HG02623 (cell line): ENCODE data around the gene PAK4.
"Not testable (repeated sequence)": the region's sequence is repeated elsewhere in the genome, so short reads cannot be mapped to it uniquely, and the experiment has no call there.

Experiments
- ATAC-seq: cut with Tn5 transposase; IDR thresholded peaks from one replicate; pipeline ENCODE4 v1.9.1; 2021; ENCODE audit warnings: moderate library complexity; ENCODE audit not compliant: unreplicated experiment

PAK4 gene

GRCh38 chr19:39128516-39129079, 3.0 kb downstream of the PAK4 start:
- no peak for ATAC-seq

- no peak for ATAC-seq
Observed at GRCh38 chr19:39129116-39129515, 3.5 kb downstream of the PAK4 start.

DNA sequence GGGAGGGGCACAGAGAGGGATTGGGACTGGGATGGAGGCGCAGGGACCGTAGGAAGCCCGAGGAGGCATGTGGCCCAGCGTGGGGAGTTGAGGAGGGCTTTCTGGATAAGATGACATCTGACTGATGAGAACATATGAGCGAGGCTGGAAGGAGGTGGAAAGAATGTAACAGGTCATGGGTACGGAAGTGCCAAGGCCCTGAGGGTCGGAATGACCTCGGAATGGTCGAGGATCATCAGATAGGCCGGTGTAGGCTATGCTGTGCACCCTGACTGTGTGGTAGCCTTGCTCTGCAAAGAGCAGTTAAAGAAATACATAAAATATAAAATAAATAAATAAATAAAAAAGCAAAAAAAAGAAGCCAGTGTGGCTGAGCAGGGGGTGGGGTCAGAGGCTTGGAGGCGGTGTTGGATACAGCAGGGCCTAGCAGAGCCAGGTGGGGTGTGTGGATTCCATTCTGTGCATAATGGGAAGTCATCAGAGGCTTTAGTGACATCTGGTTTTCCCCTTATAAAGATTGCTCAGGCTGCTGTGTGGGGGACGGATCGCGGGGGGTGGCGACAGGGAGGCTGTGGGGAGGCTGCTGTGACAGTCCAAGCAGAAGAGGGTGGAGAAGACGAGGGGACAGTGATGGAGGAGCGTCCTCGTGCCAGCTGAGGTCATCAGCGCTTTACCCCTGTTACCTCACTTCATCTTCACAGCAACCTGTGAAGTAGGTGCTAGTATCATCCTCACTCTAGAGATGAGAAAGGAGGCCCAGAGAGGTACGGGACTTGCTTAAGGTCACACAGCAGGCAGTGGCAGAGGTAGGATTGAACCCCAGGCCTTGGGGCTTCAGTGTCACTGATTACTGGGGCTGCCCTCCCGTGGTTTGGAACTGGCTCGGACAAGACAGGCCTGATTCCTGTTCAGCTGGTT, 5.0 kb downstream of the PAK4 start:
- no peak for ATAC-seq

GRCh38 chr19:39131255-39131755, 5.7 kb downstream of the PAK4 start:
- ATAC-seq: no peak

- no peak for ATAC-seq
Observed at GRCh38 chr19:39132344-39132969, 6.9 kb downstream of the PAK4 start.

GRCh38 chr19:39133431-39134270, 8.1 kb downstream of the PAK4 start:
- ATAC-seq: no peak

DNA sequence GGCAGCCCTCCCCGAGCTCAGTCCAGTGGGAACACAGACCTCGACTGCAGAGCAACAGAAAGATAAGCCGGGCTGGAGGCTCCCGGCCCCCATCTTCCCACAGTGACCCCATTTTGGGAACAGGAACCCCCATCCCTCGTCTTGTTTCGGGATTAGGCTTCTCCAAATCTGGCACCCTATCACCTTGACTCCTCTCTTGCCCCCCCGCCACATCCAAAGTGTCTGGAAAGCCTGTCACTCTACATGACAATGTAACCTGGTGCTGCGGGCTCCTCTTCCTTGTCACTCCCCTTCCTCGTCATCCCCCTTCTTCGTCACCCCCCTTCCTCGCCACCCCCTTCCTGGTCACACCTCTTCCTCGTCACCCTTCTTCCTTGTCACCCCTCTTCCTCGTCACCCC, 10.1 kb downstream of the PAK4 start:
- ATAC-seq: no peak

- ATAC-seq: no peak
Observed at GRCh38 chr19:39136225-39136940, 10.8 kb downstream of the PAK4 start.

- no peak for ATAC-seq
Observed at GRCh38 chr19:39137131-39137530, 11.5 kb downstream of the PAK4 start.

DNA sequence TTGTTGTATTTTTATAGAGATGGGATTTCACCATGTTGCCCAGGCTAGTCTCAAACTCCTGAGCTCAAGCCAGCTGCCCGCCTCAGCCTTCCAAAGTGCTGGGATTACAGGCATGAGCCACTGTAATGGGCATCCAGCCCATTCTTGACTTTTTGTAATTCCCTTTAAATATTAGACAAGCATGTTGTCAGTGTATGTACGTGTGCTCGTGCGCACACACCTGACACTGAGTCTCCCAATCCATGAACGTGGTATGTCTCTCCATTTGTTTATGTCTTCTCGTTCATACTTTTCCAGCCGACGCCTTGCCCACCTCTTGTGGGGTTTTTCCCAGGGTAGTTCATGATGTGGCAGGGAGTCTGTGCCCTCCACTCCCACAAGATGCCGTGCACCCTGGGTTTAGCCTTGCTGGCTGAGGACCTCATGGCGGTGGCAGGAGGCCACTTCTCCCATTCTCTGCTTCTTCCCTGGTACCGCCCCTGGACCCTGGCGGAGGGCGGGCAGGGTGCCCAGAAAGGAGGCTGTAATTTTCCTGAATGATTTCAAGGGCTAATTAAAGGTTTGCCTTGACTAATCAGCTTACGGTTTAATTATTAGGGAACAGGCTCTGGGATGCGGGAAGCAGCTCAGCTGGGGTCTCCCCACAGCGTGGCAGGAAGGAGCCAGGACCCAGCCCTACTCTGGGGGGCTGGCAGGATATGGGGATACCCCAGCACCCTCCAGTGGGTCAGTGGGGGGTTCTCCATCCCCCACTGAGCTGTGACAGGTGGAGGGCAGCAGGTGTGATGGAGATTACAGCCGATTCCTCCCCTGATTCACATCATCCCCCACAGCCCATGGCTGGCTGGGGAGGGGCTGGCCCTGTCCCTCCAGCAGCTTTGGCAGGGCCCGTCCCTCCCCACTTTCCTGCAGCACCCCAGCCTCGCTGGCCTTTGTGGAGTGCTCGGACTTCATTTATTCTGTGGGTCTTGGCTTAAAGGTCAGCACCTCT, 12.9 kb downstream of the PAK4 start:
- ATAC-seq: no peak

- no peak for ATAC-seq
Observed at GRCh38 chr19:39139305-39139874, 13.8 kb downstream of the PAK4 start.

DNA sequence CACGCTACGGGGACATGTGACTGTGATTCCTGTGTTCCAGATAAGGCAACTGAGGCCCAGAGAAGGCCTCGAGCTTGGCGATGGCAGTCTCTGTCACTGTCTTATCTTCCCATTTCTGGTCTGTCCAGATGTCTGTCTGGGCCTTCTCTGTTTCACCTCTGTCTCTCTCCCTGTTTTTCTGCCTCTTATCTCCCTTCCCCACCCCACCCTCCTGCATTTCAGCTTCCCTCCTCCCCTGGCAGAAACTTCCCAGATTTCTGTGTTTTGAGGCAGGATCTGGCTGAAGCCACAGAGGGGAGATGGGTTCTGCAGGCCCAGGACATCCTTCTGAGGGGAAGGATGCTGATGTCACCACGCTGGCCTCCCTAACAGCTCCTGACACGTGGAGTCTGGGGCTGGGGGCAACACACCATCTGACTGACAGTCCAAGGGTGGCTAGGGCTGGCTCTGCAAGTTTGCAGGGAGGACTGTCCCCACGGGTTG, 14.4 kb downstream of the PAK4 start:
- ATAC-seq: no peak

DNA sequence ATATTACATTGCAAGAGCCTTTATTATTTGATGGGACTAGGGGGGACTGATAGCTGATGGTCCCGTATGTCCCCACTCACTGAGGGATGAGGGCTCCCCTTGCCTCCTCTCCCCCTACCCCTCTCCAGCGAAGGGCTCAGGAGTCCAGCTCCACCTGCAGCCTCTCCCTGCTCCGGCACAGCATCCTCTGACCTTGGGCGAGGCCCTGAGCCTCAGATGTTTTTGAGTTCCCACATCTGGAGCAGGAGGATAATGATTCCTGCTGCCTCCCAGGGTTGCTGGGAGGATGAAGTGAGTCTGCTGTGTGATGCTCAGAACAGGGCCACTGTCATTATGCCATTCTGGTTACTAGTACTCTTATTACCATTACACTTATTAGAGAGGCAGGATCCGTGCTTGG, 15.0 kb downstream of the PAK4 start:
- no peak for ATAC-seq

GRCh38 chr19:39141929-39142328, 16.3 kb downstream of the PAK4 start:
- ATAC-seq: no peak

DNA sequence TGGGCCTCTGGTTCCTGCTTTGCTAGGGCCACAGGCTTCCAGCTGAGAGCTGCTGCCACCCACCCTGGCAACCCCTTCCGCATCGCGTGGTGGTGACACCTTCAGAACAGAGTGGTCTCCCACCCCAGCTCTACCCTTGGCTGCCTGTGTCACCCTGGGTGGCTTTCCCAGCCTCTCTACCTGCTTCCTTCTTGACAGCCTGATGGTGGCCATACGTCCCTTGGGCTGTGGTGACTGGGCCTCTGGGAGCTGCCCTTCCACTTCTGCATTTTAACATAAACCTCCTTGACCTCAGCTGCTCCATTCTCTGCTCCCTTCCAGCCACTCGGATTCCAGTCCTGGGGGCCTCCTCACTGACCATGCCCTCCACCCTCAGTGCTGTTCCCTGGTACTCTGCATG, 17.0 kb downstream of the PAK4 start:
- no peak for ATAC-seq

DNA sequence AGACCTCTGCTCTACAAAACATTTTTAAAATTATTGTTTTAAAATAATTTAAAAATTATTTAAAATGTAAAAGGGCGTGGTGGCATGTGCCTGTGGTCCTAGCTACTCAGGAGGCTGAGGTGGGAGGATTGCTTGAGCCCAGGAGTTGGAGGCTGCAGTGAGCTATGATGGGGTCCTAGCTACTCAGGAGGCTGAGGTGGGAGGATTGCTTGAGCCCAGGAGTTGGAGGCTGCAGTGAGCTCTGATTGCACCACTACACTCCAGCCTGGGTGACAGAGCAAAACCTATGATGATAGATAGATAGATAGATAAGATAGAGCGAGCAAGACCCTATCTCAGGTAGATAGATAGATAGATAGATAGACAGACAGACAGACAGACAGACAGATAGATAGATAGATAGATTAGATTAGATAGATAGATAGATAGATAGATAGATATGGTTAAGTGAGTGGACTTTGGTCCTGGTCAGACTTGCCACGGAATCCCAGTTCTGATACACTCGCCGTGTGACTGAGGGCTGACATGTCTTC, 18.2 kb downstream of the PAK4 start:
- ATAC-seq: not testable (repeated sequence)

GRCh38 chr19:39144290-39145071, 18.9 kb downstream of the PAK4 start:
- no peak for ATAC-seq
